Keratinocyte (primary cell): Measurements from ENCODE around the gene TMEM138.

ENCODE experiments used
- EZH2 ChIP-seq: IDR thresholded peaks from one replicate; pipeline ENCODE4 v1.6.1; 2012; ENCODE audit warnings: inconsistent platforms, mild to moderate bottlenecking, low read length, moderate library complexity
- TF ChIP-seq, protein P1 (sequence below), 3 experiments: IDR thresholded peaks in 1 of 3; conservative IDR thresholded peaks in 1 of 3; optimal IDR thresholded peaks in 1 of 3; 2 replicates in 2 of 3; 3 replicates in 1 of 3; pipeline versions ENCODE3 to v1.5.1; 2011; ENCODE audit warnings: low read length in 3 of 3, mild to moderate bottlenecking in 3 of 3, moderate library complexity in 2 of 3, control low read depth in 1 of 3, inconsistent platforms in 1 of 3; ENCODE audit not compliant: insufficient read depth in 2 of 3; ENCODE audit errors: extremely low read depth in 1 of 3

DNA sequence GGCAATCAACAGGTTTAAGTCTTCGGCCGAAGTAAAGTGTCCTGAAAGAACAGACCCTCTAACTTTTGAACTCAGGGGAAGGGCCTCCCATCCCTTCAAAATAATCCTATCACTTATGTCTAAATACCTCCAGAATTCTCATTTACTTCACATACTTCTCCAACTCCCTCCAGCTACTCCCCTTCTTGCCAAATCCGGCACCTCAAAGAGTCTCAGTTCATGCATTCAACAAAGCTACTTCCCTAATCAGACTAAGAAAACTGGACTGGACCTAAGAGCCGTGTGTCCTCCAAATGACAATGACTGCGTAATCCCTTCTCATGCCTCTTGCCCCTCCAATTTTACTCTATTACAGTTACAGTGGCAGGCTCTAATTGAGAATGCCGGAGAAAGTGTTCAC lies 30.5 kb upstream of the TMEM138 start:
- TF ChIP-seq, protein P1, sequence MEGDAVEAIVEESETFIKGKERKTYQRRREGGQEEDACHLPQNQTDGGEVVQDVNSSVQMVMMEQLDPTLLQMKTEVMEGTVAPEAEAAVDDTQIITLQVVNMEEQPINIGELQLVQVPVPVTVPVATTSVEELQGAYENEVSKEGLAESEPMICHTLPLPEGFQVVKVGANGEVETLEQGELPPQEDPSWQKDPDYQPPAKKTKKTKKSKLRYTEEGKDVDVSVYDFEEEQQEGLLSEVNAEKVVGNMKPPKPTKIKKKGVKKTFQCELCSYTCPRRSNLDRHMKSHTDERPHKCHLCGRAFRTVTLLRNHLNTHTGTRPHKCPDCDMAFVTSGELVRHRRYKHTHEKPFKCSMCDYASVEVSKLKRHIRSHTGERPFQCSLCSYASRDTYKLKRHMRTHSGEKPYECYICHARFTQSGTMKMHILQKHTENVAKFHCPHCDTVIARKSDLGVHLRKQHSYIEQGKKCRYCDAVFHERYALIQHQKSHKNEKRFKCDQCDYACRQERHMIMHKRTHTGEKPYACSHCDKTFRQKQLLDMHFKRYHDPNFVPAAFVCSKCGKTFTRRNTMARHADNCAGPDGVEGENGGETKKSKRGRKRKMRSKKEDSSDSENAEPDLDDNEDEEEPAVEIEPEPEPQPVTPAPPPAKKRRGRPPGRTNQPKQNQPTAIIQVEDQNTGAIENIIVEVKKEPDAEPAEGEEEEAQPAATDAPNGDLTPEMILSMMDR (optimal IDR thresholded peaks at IDR 0.05 in 1 of 3, IDR thresholded peaks at IDR 0.05 in 1 of 3, conservative IDR thresholded peaks at IDR 0.05 in 1 of 3; ENCODE audit: extremely low read depth in 1 of 3, insufficient read depth in 2 of 3, low read length in 3 of 3) = no peak
- no peak for TF ChIP-seq EZH2
